WI38 (cell line): ENCODE data around the gene NTPCR.

Experiments
- H3K4me3 ChIP-seq: 2 replicates; pipeline ENCODE4 v1.5.1; 2011; ENCODE audit warnings: low read depth, mild to moderate bottlenecking, control low read depth, low read length
- CTCF ChIP-seq: IDR thresholded peaks from 2 replicates; pipeline ENCODE4 v1.5.1; 2012; ENCODE audit warnings: low read depth, mild to moderate bottlenecking, control low read depth, low read length

NTPCR gene

GRCh38 chr1:233016798-233017197 lies 66.4 kb downstream of the NTPCR start:
- H3K4me3 ChIP-seq = no peak overlapping the region
- TF ChIP-seq CTCF = no peak

GRCh38 chr1:233019083-233019482 lies 68.7 kb downstream of the NTPCR start:
- TF ChIP-seq CTCF = no peak
- no peak overlapping the region for H3K4me3 ChIP-seq

DNA sequence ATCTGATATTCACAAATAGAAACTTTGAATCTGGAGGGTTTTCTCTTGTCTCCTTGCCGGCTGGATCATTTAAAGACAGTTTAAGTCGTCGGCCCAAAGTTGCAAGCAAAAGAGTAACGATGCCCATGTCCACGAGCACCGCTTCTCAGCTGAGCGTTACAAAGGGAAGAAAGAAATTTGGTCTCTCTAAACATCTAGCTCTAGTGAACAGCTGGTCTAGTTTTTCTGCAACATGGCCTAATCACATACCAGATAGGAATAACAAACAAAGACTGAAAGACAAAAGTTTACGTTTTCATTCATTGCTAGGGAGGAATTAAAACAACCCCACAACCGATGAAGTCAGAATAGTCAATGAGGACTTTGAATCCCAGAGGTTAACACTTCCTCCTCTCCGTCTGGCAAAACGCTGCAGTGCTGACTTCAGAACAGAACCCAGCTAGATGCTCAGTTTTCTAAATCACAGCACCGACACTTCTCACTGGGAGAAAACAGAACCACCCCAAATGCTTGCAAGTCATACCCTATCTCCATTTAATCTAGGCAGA lies 69.4 kb downstream of the NTPCR start:
- no peak overlapping the region for H3K4me3 ChIP-seq
- no peak for TF ChIP-seq CTCF

- H3K4me3 ChIP-seq = no peak overlapping the region
- TF ChIP-seq CTCF = no peak
Observed at GRCh38 chr1:233020426-233020825, 70.0 kb downstream of the NTPCR start.

GRCh38 chr1:233022246-233022645 lies 71.8 kb downstream of the NTPCR start:
- no peak overlapping the region for H3K4me3 ChIP-seq
- TF ChIP-seq CTCF = no peak

DNA sequence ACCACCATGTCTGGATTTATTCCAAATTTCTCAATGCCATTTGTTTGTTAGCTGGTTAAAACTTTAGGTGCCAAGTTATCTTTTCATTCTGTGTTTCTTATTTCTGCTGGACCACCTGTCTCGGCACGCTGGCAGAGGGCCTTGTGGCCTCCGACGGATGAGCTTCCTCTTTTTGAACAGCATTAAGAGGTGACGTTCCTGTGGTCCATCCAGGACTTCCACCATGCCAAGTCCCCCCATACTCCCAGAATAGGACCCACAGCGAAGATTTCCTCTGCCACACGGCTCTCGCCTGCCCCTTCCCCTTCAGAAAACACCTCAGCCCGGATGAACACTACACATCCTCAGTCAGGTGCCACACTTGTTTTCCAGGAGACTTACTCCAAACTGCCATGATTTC lies 73.8 kb downstream of the NTPCR start:
- TF ChIP-seq CTCF = no peak
- H3K4me3 ChIP-seq = no peak overlapping the region

DNA sequence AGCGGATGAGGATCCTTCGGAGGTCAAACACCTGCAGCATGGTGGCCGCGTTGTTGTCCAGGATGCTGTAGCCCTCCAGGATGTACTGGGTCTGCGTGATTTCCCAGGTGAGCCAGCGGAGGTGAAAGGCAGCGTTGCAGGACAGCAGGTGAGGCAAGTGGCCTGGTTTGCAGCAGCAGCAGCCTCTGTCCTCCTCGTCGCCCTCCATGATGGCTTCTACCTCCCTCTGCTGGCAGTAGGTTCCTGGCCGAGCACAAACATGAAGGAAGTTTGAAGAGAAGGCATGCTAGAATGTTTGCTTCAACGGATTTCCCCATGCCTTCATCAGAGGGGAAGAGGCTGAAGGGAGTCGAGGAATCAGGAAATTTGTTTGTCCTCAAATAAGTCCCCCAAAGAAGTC lies 74.7 kb downstream of the NTPCR start:
- H3K4me3 ChIP-seq = no peak overlapping the region
- no peak for TF ChIP-seq CTCF
